MM.1S (cell line): ENCODE data around the gene EIPR1.

Experiments
- EZH2 ChIP-seq: fragments of 300-600 bp; sonication (generic); optimal IDR thresholded peaks from 2 replicates; pipeline ENCODE3; 2017; ENCODE audit warnings: low read depth, mild to moderate bottlenecking, antibody characterized with exemption, low read length, mixed read lengths
- EZH2phosphoT487 ChIP-seq: fragments of 300-600 bp; sonication (generic); IDR thresholded peaks from 2 replicates; pipeline ENCODE4 v1.6.1; 2018; ENCODE audit warnings: antibody characterized with exemption, low read length
- TF ChIP-seq, protein P1 (sequence below): fragments of 300-600 bp; sonication (generic); IDR thresholded peaks from 2 replicates; pipeline ENCODE4 v1.5.1; 2016; ENCODE audit warnings: antibody characterized with exemption, low read length, mixed read lengths

DNA sequence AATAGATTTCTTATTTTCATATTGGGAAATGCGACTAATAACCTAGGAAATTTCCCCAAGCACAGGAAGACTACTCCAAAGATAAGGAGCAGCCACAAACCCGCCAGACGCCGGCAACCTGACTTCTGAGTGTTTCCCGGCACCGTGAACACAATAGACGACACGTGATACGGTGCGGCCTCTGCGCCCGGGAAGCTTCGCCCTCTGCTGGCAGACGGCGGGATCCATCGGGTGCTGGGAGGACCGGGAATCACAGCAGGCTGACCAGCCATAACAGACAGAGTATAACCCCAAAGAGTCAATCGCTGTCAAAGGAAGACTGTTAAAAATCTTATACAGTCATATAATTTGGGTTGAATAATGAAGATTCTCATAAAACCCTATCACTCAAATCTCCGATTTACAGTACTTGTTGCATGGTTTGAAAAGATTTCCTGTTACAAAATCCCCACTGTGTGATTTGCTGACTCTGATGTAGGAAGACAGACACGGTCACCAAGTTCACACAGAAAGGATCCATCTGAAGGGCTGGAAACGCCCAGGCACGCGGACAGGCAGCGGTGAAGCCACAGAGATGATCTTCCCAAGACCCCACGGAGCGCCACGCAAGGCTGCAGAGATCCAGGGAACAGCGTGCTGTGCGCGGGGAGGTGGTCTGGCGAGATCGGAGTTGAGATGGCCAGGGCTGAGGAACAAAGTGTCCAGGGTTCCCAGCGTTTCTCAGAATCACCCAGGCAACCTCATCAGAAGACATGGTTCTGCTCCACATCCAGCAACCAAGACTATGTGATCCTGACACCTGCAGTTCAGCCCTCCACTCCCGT is 73.8 kb downstream of the EIPR1 start:
- TF ChIP-seq, protein P1, sequence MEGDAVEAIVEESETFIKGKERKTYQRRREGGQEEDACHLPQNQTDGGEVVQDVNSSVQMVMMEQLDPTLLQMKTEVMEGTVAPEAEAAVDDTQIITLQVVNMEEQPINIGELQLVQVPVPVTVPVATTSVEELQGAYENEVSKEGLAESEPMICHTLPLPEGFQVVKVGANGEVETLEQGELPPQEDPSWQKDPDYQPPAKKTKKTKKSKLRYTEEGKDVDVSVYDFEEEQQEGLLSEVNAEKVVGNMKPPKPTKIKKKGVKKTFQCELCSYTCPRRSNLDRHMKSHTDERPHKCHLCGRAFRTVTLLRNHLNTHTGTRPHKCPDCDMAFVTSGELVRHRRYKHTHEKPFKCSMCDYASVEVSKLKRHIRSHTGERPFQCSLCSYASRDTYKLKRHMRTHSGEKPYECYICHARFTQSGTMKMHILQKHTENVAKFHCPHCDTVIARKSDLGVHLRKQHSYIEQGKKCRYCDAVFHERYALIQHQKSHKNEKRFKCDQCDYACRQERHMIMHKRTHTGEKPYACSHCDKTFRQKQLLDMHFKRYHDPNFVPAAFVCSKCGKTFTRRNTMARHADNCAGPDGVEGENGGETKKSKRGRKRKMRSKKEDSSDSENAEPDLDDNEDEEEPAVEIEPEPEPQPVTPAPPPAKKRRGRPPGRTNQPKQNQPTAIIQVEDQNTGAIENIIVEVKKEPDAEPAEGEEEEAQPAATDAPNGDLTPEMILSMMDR, result peak; percentile 51
- no peak for TF ChIP-seq EZH2
- TF ChIP-seq EZH2phosphoT487, result no peak
